DMS114 treated with DMSO at 0.1 percent for 48 hours (cell line): ENCODE measurements around the gene WBP1.

Experiments
- DNase-seq: peaks from one replicate; lab custom pipeline; 2025; ENCODE audit not compliant: unreplicated experiment; lab: John Stamatoyannopoulos, UW

Gene WBP1

GRCh38 chr2:74502147-74502719 lies 44.0 kb downstream of the WBP1 start:
- DNase-seq, result no peak

- no peak for DNase-seq
Measured at GRCh38 chr2:74502720-74503505, 44.7 kb downstream of the WBP1 start.

GRCh38 chr2:74503506-74504475 lies 45.6 kb downstream of the WBP1 start:
- DNase-seq, result no peak

- DNase-seq, result no peak
Measured at GRCh38 chr2:74504591-74504990, 46.4 kb downstream of the WBP1 start.

- no peak for DNase-seq
Measured at GRCh38 chr2:74505448-74506246, 47.4 kb downstream of the WBP1 start.

GRCh38 chr2:74507145-74507925 lies 49.1 kb downstream of the WBP1 start, which contains the start of gene PCGF1:
TSS of gene PCGF1 (minus strand) at chr2:74507695. CDS start at chr2:74507668, 27 bp downstream.
- peak; percentile 96 for DNase-seq

GRCh38 chr2:74507926-74508520 lies 49.8 kb downstream of the WBP1 start:
- DNase-seq, result no peak

- no peak for DNase-seq
Measured at GRCh38 chr2:74510272-74510671, 52.0 kb downstream of the WBP1 start.
